GM10266 (cell line): ENCODE results near the gene LRRC37B.

Experiments
- DNase-seq: peaks from one replicate; pipeline ENCODE4 v3.0.0; 2012; ENCODE audit errors: extremely low spot score
- TF ChIP-seq, protein P1 (sequence below): IDR thresholded peaks from 2 replicates; pipeline ENCODE4 v1.5.1; 2012; ENCODE audit warnings: mild to moderate bottlenecking, low read depth; ENCODE audit not compliant: control insufficient read depth, insufficient read depth; ENCODE audit errors: missing control alignments

The LRRC37B gene

DNA sequence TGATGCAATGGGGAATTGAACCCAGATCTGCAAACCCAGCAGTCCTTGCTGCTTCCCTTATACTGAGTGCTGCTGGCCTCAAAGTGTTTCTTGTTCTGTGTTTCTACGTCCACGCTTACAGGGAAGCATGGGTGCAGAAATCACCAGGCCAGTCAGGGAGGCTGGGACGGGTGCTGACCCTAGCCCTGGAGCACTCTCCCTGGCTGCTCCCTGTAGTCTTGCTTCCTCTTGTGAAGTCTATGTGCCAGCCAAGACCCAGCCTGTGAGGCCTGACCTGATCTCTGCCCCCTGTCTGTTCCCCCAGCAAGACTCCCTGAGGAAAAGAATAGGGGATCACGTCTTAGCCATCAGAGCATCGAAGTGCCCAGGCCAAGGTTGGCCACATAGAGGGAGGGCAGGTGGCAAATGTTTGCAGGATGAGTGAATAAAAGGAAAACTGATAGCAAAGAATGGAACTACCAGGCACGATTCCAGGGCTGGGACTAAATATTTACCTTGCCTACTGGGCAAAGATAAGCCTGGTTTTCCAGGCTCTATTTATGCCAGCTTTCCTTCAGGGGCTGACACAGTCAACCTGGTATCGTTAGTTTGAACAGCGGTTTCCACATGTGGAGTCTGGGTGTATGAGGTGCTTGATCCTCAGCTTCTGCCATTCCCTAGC is 93.9 kb downstream of the LRRC37B start:
- TF ChIP-seq, protein P1, sequence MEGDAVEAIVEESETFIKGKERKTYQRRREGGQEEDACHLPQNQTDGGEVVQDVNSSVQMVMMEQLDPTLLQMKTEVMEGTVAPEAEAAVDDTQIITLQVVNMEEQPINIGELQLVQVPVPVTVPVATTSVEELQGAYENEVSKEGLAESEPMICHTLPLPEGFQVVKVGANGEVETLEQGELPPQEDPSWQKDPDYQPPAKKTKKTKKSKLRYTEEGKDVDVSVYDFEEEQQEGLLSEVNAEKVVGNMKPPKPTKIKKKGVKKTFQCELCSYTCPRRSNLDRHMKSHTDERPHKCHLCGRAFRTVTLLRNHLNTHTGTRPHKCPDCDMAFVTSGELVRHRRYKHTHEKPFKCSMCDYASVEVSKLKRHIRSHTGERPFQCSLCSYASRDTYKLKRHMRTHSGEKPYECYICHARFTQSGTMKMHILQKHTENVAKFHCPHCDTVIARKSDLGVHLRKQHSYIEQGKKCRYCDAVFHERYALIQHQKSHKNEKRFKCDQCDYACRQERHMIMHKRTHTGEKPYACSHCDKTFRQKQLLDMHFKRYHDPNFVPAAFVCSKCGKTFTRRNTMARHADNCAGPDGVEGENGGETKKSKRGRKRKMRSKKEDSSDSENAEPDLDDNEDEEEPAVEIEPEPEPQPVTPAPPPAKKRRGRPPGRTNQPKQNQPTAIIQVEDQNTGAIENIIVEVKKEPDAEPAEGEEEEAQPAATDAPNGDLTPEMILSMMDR, result no peak
- no peak for DNase-seq

DNA sequence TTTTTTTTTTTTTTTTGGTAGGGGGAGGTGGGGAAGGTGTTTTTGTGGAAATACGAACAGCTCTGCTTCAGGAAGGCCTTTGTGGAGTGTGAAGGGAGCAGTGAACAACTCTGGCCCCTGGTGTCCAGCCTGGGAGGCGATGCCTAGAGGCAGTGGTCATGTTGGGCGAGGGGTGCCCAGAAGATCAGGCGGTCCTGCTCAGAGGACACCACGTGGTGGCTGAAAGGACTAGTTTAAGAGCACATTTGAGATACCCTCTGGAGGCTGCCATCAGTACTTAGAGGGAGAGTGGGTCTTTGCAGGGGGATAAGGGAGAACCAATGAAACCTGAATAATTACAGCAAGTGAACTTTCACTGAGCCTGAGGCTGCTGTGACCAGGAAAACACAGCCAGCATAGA is 95.0 kb downstream of the LRRC37B start:
- no peak for DNase-seq
- TF ChIP-seq, protein P1, result no peak

DNA sequence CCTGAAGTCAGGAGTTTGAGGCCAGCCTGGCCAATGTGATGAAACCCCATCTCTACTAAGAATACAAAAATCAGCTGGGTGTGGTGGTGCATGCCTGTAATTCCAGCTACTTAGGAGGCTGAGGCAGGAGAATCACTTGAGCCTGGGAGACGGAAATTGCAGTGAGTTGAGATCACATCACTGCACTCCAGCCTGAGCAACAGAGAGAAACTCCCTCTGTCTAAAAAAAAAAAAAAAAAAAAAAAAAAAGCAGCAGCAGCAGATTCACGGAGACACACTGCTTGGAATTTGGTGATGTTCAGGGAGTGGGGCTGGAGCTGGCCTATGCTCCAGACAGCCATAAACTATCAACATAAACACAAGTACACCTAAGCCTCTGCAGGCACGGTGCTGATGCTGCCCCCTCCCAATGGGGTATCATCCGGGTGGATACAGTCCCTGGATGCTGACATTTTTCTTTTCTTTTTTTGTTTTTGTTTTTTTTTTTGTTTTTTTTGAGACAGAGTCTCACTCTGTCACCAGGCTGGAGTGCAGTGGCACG is 95.5 kb downstream of the LRRC37B start:
- TF ChIP-seq, protein P1, result no peak
- DNase-seq, result no peak
